HG02981 (cell line): Measurements from ENCODE around the gene VPS45.
"Not testable (repeated sequence)": the region's sequence is repeated elsewhere in the genome, so short reads cannot be mapped to it uniquely, and the experiment has no call there.

Source experiments
- ATAC-seq: cut with Tn5 transposase; IDR thresholded peaks from one replicate; pipeline ENCODE4 v1.9.1; 2021; ENCODE audit warnings: mild to moderate bottlenecking, moderate library complexity; ENCODE audit not compliant: unreplicated experiment

VPS45 gene

GRCh38 chr1:150127464-150127863 lies 59.9 kb downstream of the VPS45 start:
- ATAC-seq: no peak

- no peak for ATAC-seq
Observed at GRCh38 chr1:150127868-150128267, 60.3 kb downstream of the VPS45 start.

GRCh38 chr1:150132372-150132771 lies 64.8 kb downstream of the VPS45 start:
- no peak for ATAC-seq

- ATAC-seq: no peak
Observed at GRCh38 chr1:150134537-150134936, 67.0 kb downstream of the VPS45 start.

- not testable (repeated sequence) for ATAC-seq
Observed at GRCh38 chr1:150135400-150135799, 67.8 kb downstream of the VPS45 start.

GRCh38 chr1:150138044-150138443 lies 70.5 kb downstream of the VPS45 start:
- ATAC-seq: no peak

GRCh38 chr1:150141452-150141851 lies 73.9 kb downstream of the VPS45 start:
- no peak for ATAC-seq

- no peak for ATAC-seq
Observed at GRCh38 chr1:150142083-150142482, 74.5 kb downstream of the VPS45 start.

- ATAC-seq: no peak
Observed at GRCh38 chr1:150144606-150145005, 77.0 kb downstream of the VPS45 start.

- not testable (repeated sequence) for ATAC-seq
Observed at GRCh38 chr1:150146016-150146415, 78.4 kb downstream of the VPS45 start.

GRCh38 chr1:150146849-150147542 lies 79.4 kb downstream of the VPS45 start:
- no peak for ATAC-seq

GRCh38 chr1:150148837-150149270 lies 81.3 kb downstream of the VPS45 start:
- ATAC-seq: no peak

- ATAC-seq: peak; percentile 54
Observed at GRCh38 chr1:150149271-150150132, 81.9 kb downstream of the VPS45 start, which contains the start of gene PLEKHO1. PLEKHO1 (plus strand) TSS chr1:150149916; CDS start chr1:150150258, 342 bp downstream.

- no peak for ATAC-seq
Observed at GRCh38 chr1:150150133-150151021, 82.8 kb downstream of the VPS45 start.

GRCh38 chr1:150151291-150152181 lies 84.0 kb downstream of the VPS45 start:
- ATAC-seq: no peak

- no peak for ATAC-seq
Observed at GRCh38 chr1:150152182-150152536, 84.6 kb downstream of the VPS45 start.

- ATAC-seq: no peak
Observed at GRCh38 chr1:150152772-150153456, 85.3 kb downstream of the VPS45 start.

- ATAC-seq: no peak
Observed at GRCh38 chr1:150154143-150154542, 86.6 kb downstream of the VPS45 start.

GRCh38 chr1:150155413-150156071 lies 88.0 kb downstream of the VPS45 start:
- no peak for ATAC-seq
